Muscle of back (tissue), 11 donors: Measurements from ENCODE around the gene HK3. TPM values are rescaled to one million over a fixed set of nuclear protein-coding genes. Genes with fewer than 3 reads are reported as not detected.

Experiments used
- DNase-seq, 3 donors: peaks; one replicate each; pipeline versions ENCODE4 v3.0.0 to v3.0.0-alpha.2; 2013
- polyA plus RNA-seq, 10 donors: library from polyadenylated mRNA; unstranded; fragments of 120-200 nt; gene quantifications; one replicate each; pipeline ENCODE4 v1.2.1, GENCODE V29; 2013; ENCODE audit not compliant: insufficient read length in 10 of 10

The HK3 gene
- polyA plus RNA-seq, 10 donors: 0.41 to 2.6 (median 1.1) TPM

- DNase-seq: no peak
Observed at GRCh38 chr5:176850371-176851245, 48.5 kb downstream of the HK3 start.

GRCh38 chr5:176849611-176850227 is 49.4 kb downstream of the HK3 start:
- DNase-seq: no peak

GRCh38 chr5:176848651-176849050 is 50.5 kb downstream of the HK3 start:
- DNase-seq: no peak

- no peak for DNase-seq
Observed at GRCh38 chr5:176847726-176848290, 51.3 kb downstream of the HK3 start.

- DNase-seq: no peak
Observed at GRCh38 chr5:176847148-176847547, 52.0 kb downstream of the HK3 start.

- DNase-seq: no peak
Observed at GRCh38 chr5:176846335-176847140, 52.6 kb downstream of the HK3 start.

GRCh38 chr5:176845392-176845713 is 53.8 kb downstream of the HK3 start:
- no peak for DNase-seq

- DNase-seq: no peak
Observed at GRCh38 chr5:176844706-176845391, 54.3 kb downstream of the HK3 start.

GRCh38 chr5:176844281-176844680 is 54.9 kb downstream of the HK3 start:
- DNase-seq: no peak

GRCh38 chr5:176843673-176844072 is 55.5 kb downstream of the HK3 start:
- DNase-seq: no peak

- DNase-seq: peak; percentile 85 to 95 (median 93)
Observed at GRCh38 chr5:176837707-176838115, 61.4 kb downstream of the HK3 start.

- no peak for DNase-seq
Observed at GRCh38 chr5:176836811-176837706, 62.1 kb downstream of the HK3 start.

- DNase-seq: no peak
Observed at GRCh38 chr5:176835918-176836317, 63.2 kb downstream of the HK3 start.

GRCh38 chr5:176833286-176833685 is 65.9 kb downstream of the HK3 start:
- no peak for DNase-seq

GRCh38 chr5:176832162-176832561 is 67.0 kb downstream of the HK3 start:
- no peak for DNase-seq

- DNase-seq: no peak
Observed at GRCh38 chr5:176831425-176831824, 67.7 kb downstream of the HK3 start.

- no peak for DNase-seq
Observed at GRCh38 chr5:176830995-176831423, 68.1 kb downstream of the HK3 start.
